Gastrocnemius medialis (tissue), 4 donors: ENCODE results near the gene EMC10. TPM values are rescaled to one million over a fixed set of nuclear protein-coding genes. Genes with fewer than 3 reads are reported as not detected.

Experiments used
- ATAC-seq, 2 donors: fragments of 150-250 bp; one replicate each; pipeline ENCODE4 v1.9.1; 2016
- DNase-seq, 2 donors: peaks; one replicate each; pipeline ENCODE4 v3.0.0-alpha.2; 2019
- H3K27ac ChIP-seq, 4 donors: fragments of 200-600 bp; sonication (generic); 1 replicate in 1 of 4; 2 replicates in 3 of 4; pipeline ENCODE4 v1.5.1; 2016 to 2018; ENCODE audit warnings: mild to moderate bottlenecking in 2 of 4, moderate library complexity in 1 of 4
- H3K27me3 ChIP-seq, 3 donors: fragments of 200-600 bp; sonication (generic) in 2 of 3; 1 replicate in 1 of 3; 2 replicates in 2 of 3; pipeline versions ENCODE4 v1.5.1 to v1.6.0; 2016 to 2019; ENCODE audit warnings: mild to moderate bottlenecking in 1 of 3, moderate library complexity in 1 of 3
- H3K36me3 ChIP-seq, 2 donors: fragments of 200-600 bp; sonication (generic) in 1 of 2; one replicate each; pipeline ENCODE4 v1.5.1; 2017 to 2018
- H3K4me1 ChIP-seq, 2 donors: fragments of 200-600 bp; sonication (generic) in 1 of 2; one replicate each; pipeline ENCODE4 v1.5.1; 2016 to 2017; ENCODE audit warnings: mild to moderate bottlenecking in 2 of 2
- H3K4me3 ChIP-seq, 4 donors: fragments of 200-600 bp; sonication (generic) in 3 of 4; 1 replicate in 1 of 4; 2 replicates in 3 of 4; pipeline ENCODE4 v1.5.1; 2016 to 2019; ENCODE audit warnings: mild to moderate bottlenecking in 2 of 4
- H3K9me3 ChIP-seq, 3 donors: fragments of 200-600 bp; sonication (generic) in 2 of 3; 1 replicate in 1 of 3; 2 replicates in 2 of 3; pipeline ENCODE4 v1.5.1; 2016 to 2019
- CTCF ChIP-seq, 5 experiments: fragments of 450-650 bp in 3 of 5; fragments of 200-600 bp in 2 of 5; sonication (generic) in 2 of 5; IDR thresholded peaks in 4 of 5; conservative IDR thresholded peaks in 1 of 5; 1 replicate in 4 of 5; 2 replicates in 1 of 5; pipeline ENCODE4 v1.5.1; 2016 to 2019; ENCODE audit warnings: antibody characterized with exemption in 5 of 5, mild to moderate bottlenecking in 3 of 5, moderate library complexity in 3 of 5
- POLR2A ChIP-seq, 2 donors: fragments of 450-650 bp; IDR thresholded peaks; one replicate each; pipeline ENCODE4 v1.6.1; 2017; ENCODE audit warnings: antibody characterized with exemption in 2 of 2, mild to moderate bottlenecking in 2 of 2, moderate library complexity in 2 of 2
- in situ Hi-C, 4 donors: fragments of 200-750 bp; cut with MboI; loops; one replicate each; pipeline versions ENCODE4 v1.15.0 to v1.8.0; 2017; ENCODE audit warnings: low sequenced_read_pairs in 4 of 4
- intact Hi-C: fragments of 100-400 bp; cut with DNase I; formaldehyde crosslinking; loops from one replicate; pipeline ENCODE4 v1.15.1; 2023; ENCODE audit warnings: low total_unique reads
- total RNA-seq, 4 donors: library from RNA; depleted of rRNA; stranded (reverse); fragments of >200 nt; gene quantifications; one replicate each; pipeline versions ENCODE4 v1.1.0 to v1.2.3, GENCODE V29; 2016

Gene EMC10
- total RNA-seq, 4 donors from 2014 or later = 29.2 to 67.4 (median 45.4) TPM

GRCh38 chr19:50517704-50518075 lies 41.4 kb downstream of the EMC10 start:
- ATAC-seq (no peak), DNase-seq (no peak)
- Histone ChIP-seq H3K36me3 (no peaks in the 10 kb centered on the region), H3K27me3 (peaks cover 0 to 8% (median 4%) of the 10 kb centered on the region in 3 donors), H3K4me3 (no peak overlapping the region), H3K27ac (no peak overlapping the region), H3K4me1 (no peaks in the 10 kb centered on the region), H3K9me3 (no peaks in the 10 kb centered on the region)
- no peak for TF ChIP-seq CTCF (IDR thresholded peaks at IDR 0.05 in 4 of 5, conservative IDR thresholded peaks at IDR 0.05 in 1 of 5)
- TF ChIP-seq POLR2A (IDR thresholded peaks at IDR 0.05) = no peak
- intact Hi-C loops (loop anchor here (10.0 kb wide), 1 partner anchor 287 kb away; no protein-coding TSS in a partner anchor), in situ Hi-C loops (no loop called here)

GRCh38 chr19:50518091-50519005 lies 42.0 kb downstream of the EMC10 start:
- H3K9me3 ChIP-seq = no peaks in the 10 kb centered on the region
- H3K27ac ChIP-seq = no peak overlapping the region
- intact Hi-C loops (loop anchor here (10.0 kb wide), 1 partner anchor 286 kb away; no protein-coding TSS in a partner anchor), in situ Hi-C loops (no loop called here)
- no peak for TF ChIP-seq POLR2A (IDR thresholded peaks at IDR 0.05)
- no peak for TF ChIP-seq CTCF (IDR thresholded peaks at IDR 0.05 in 4 of 5, conservative IDR thresholded peaks at IDR 0.05 in 1 of 5)
- H3K4me1 ChIP-seq = no peaks in the 10 kb centered on the region
- no peak overlapping the region for H3K4me3 ChIP-seq
- H3K27me3 ChIP-seq = peaks cover 0 to 8% (median 4%) of the 10 kb centered on the region in 3 donors
- H3K36me3 ChIP-seq = no peaks in the 10 kb centered on the region
- ATAC-seq (no peak), DNase-seq (no peak)

GRCh38 chr19:50519006-50519575 lies 42.8 kb downstream of the EMC10 start:
- no peaks in the 10 kb centered on the region for H3K9me3 ChIP-seq
- intact Hi-C loops = loop anchor here (10.0 kb wide), 1 partner anchor 286 kb away; no protein-coding TSS in a partner anchor
- TF ChIP-seq CTCF (IDR thresholded peaks at IDR 0.05 in 4 of 5, conservative IDR thresholded peaks at IDR 0.05 in 1 of 5) = no peak
- no peak for TF ChIP-seq POLR2A (IDR thresholded peaks at IDR 0.05)
- H3K27ac ChIP-seq = no peak overlapping the region
- in situ Hi-C loops = no loop called here
- peaks cover 0 to 8% (median 4%) of the 10 kb centered on the region in 3 donors for H3K27me3 ChIP-seq
- no peak overlapping the region for H3K4me3 ChIP-seq
- no peak for DNase-seq
- ATAC-seq = no peak
- H3K36me3 ChIP-seq = no peaks in the 10 kb centered on the region
- H3K4me1 ChIP-seq = no peaks in the 10 kb centered on the region

- Histone ChIP-seq H3K9me3 (no peaks in the 10 kb centered on the region), H3K27me3 (peaks cover 0 to 8% (median 0%) of the 10 kb centered on the region in 3 donors), H3K36me3 (no peaks in the 10 kb centered on the region), H3K4me1 (no peaks in the 10 kb centered on the region), H3K4me3 (no peak overlapping the region), H3K27ac (no peak overlapping the region)
- intact Hi-C loops (no loop called here), in situ Hi-C loops (no loop called here)
- DNase-seq (no peak), ATAC-seq (no peak)
- no peak for TF ChIP-seq POLR2A (IDR thresholded peaks at IDR 0.05)
- no peak for TF ChIP-seq CTCF (IDR thresholded peaks at IDR 0.05 in 4 of 5, conservative IDR thresholded peaks at IDR 0.05 in 1 of 5)
These were observed 44.6 kb downstream of the EMC10 start for GRCh38 chr19:50520822-50521465.
